PC-9 (cell line): ENCODE results near the gene LTA.

Source experiments
- EZH2 ChIP-seq: fragments of 200-600 bp; sonication (generic); IDR thresholded peaks from 2 replicates; pipeline ENCODE4 v1.8.0; 2017; ENCODE audit warnings: antibody characterized with exemption, low read depth
- TF ChIP-seq, protein P1 (sequence below): fragments of 200-600 bp; sonication (generic); conservative IDR thresholded peaks from 2 replicates; pipeline ENCODE4 v1.6.1; 2017; ENCODE audit warnings: mixed run types, antibody characterized with exemption, mild to moderate bottlenecking, moderate library complexity

GRCh38 chr6:31622684-31623091 is 50.6 kb downstream of the LTA start:
- TF ChIP-seq, protein P1, sequence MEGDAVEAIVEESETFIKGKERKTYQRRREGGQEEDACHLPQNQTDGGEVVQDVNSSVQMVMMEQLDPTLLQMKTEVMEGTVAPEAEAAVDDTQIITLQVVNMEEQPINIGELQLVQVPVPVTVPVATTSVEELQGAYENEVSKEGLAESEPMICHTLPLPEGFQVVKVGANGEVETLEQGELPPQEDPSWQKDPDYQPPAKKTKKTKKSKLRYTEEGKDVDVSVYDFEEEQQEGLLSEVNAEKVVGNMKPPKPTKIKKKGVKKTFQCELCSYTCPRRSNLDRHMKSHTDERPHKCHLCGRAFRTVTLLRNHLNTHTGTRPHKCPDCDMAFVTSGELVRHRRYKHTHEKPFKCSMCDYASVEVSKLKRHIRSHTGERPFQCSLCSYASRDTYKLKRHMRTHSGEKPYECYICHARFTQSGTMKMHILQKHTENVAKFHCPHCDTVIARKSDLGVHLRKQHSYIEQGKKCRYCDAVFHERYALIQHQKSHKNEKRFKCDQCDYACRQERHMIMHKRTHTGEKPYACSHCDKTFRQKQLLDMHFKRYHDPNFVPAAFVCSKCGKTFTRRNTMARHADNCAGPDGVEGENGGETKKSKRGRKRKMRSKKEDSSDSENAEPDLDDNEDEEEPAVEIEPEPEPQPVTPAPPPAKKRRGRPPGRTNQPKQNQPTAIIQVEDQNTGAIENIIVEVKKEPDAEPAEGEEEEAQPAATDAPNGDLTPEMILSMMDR, result no peak
- TF ChIP-seq EZH2, result no peak
